ENCODE measurements around the gene FYB1. TPM values are rescaled to one million over a fixed set of nuclear protein-coding genes. Genes with fewer than 3 reads are reported as not detected.

Gene FYB1
- total and polyA plus RNA-seq, 2 of the 4 experiments (the other 2 are of a cell fraction), result not detected

DNA sequence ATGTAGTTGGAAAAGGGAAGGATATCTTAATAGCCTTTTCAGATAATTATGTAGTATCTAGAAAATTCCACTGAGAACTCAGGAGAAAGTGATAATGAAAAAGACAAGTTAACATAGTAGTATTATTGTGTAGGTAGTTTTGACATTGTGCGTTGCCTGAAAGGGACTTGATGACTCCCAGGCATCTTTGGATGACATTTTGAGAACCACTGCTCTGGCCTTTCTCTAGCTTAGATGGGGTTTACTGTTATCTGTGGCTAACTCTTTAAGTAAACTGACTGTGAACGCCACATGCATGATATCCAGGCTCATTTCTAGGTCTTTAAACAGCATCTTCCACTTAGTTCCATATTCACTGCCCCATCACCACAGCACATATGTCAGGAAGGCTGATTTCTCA, 14.4 kb upstream of the FYB1 start:
- ChIA-PET CTCF (no interaction called here), POLR2A (ENCODE audit: unreplicated experiment) (no interaction called here)
- TF ChIP-seq SMC3 (IDR thresholded peaks at IDR 0.05; ENCODE audit: low read depth, low read length) (no peak), NFE2L2 (IDR thresholded peaks at IDR 0.05; ENCODE audit: low read depth, low read length) (no peak), RCOR1 (IDR thresholded peaks at IDR 0.05; ENCODE audit: insufficient replicate concordance, low read length) (no peak), RFX5 (IDR thresholded peaks at IDR 0.05; ENCODE audit: low read depth, low read length) (no peak), MAZ (IDR thresholded peaks at IDR 0.05; ENCODE audit: borderline replicate concordance, low read depth, low read length) (no peak), MAFK (IDR thresholded peaks at IDR 0.05; ENCODE audit: low read depth, low read length) (no peak), POLR2A (IDR thresholded peaks at IDR 0.05; ENCODE audit: low read depth, low read length) (no peak), FOS (IDR thresholded peaks at IDR 0.05; ENCODE audit: low read depth, low read length) (no peak), CHD1 (IDR thresholded peaks at IDR 0.05; ENCODE audit: low read depth, low read length) (no peak)
- TF ChIP-seq, protein P1, sequence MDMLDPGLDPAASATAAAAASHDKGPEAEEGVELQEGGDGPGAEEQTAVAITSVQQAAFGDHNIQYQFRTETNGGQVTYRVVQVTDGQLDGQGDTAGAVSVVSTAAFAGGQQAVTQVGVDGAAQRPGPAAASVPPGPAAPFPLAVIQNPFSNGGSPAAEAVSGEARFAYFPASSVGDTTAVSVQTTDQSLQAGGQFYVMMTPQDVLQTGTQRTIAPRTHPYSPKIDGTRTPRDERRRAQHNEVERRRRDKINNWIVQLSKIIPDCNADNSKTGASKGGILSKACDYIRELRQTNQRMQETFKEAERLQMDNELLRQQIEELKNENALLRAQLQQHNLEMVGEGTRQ (IDR thresholded peaks at IDR 0.05; ENCODE audit: low read depth, low read length), result no peak
- Histone ChIP-seq H3K4ac (ENCODE audit: low read depth, low read length) (no peak overlapping the region), H3K56ac (ENCODE audit: extremely low read depth, insufficient read depth, low read length) (no peak overlapping the region), H4K20me1 (ENCODE audit: insufficient read depth, low read length) (no peaks in the 10 kb centered on the region), H2AK9ac (replicated peaks; ENCODE audit: low read depth, low read length, poor library complexity) (no peak overlapping the region), H2BK5ac (ENCODE audit: low read depth, low read length, poor library complexity, severe bottlenecking) (no peak overlapping the region), H4K8ac (ENCODE audit: low read depth in 2 of 2, low read length in 2 of 2) (no peak overlapping the region), H3K9ac (ENCODE audit: low read depth, low read length) (no peak overlapping the region), H3K9me3 (ENCODE audit: control insufficient read depth, insufficient read depth, low read length) (no peaks in the 10 kb centered on the region), H2BK20ac (ENCODE audit: low read depth, low read length) (no peak overlapping the region), H2AK5ac (ENCODE audit: low read depth, low read length) (no peak overlapping the region), H3K27me3 (ENCODE audit: control insufficient read depth, insufficient read depth, low read length) (peaks cover 11% of the 10 kb centered on the region; the same call in 1 of the 2 replicates), H3K18ac (ENCODE audit: low read depth, low read length) (no peak overlapping the region), H3K79me1 (ENCODE audit: low read depth in 1 of 2, low read length in 2 of 2) (no peaks in the 10 kb centered on the region), H2AFZ (replicated peaks; ENCODE audit: low read length, poor library complexity) (no peak overlapping the region), H3K23ac (ENCODE audit: low read depth, low read length) (no peak overlapping the region), H2BK15ac (ENCODE audit: low read depth, low read length) (no peak overlapping the region), H4K91ac (ENCODE audit: insufficient read depth, low read depth, low read length) (no peak overlapping the region), H4K5ac (ENCODE audit: low read depth, low read length) (no peak overlapping the region), H3K9me1 (ENCODE audit: insufficient read depth, low read length) (no peaks in the 10 kb centered on the region), H3K27ac (ENCODE audit: insufficient read depth, low read length) (no peak overlapping the region), H3K4me3 (ENCODE audit: insufficient read depth, low read depth, low read length) (no peak overlapping the region), H3K14ac (replicated peaks; ENCODE audit: low read depth, low read length) (no peak overlapping the region), H3K4me2 (ENCODE audit: low read depth, low read length) (no peak overlapping the region), H2BK120ac (ENCODE audit: low read depth, low read length) (no peak overlapping the region), H3K36me3 (ENCODE audit: control insufficient read depth, insufficient read depth, low read length) (no peaks in the 10 kb centered on the region), H3K4me1 (ENCODE audit: control insufficient read depth, insufficient read depth, low read length) (no peaks in the 10 kb centered on the region)
- in situ Hi-C loops (cut with MboI; ENCODE audit: low sequenced_read_pairs), result no loop called here
- no TSS peak for BruUV-seq (replicated peaks)
- 67% methylated on average over 1 of the region's 2 CpGs; no CpG with 5 or more reads in 1 of the 2 experiments for WGBS, 2 experiments (ENCODE audit: extremely low coverage in 2 of 2, insufficient read length in 1 of 2)
- intact Hi-C loops (cut with micrococcal nuclease), result no loop called here
- dilution Hi-C loops (cut with HindIII; ENCODE audit: low sequenced_read_pairs, unreplicated experiment), result no loop called here
- DNase-seq, result no peak
- ATAC-seq (ENCODE audit: low read depth), result no peak
